ENCODE data around the gene ESD.

GRCh38 chr13:46738055-46738454 is 58.9 kb downstream of the ESD start:
- TF ChIP-seq POLR2A (IDR thresholded peaks at IDR 0.05) (no peak), CTCF (IDR thresholded peaks at IDR 0.05 in 4 of 5, conservative IDR thresholded peaks at IDR 0.05 in 1 of 5) (no peak)

Measured in gastrocnemius medialis (tissue), 4 donors.